ENCODE data around the gene KLK2.
A peak's percentile ranks its signal among the peaks of the same experiment; 100 is the strongest.

Gene KLK2

GRCh38 chr19:50850738-50851137 lies 22.5 kb upstream of the KLK2 start:
- no peak for DNase-seq (ENCODE audit: low read depth)

GRCh38 chr19:50851620-50852019 lies 21.6 kb upstream of the KLK2 start:
- no peak for DNase-seq (ENCODE audit: low read depth)

- DNase-seq (ENCODE audit: low read depth) = no peak
Observed at GRCh38 chr19:50854636-50855410, 18.4 kb upstream of the KLK2 start, which contains the start of gene KLK3. TSS of gene KLK3 (plus strand) at chr19:50854915. CDS start at chr19:50854956, 41 bp downstream.

GRCh38 chr19:50857366-50857765 lies 15.9 kb upstream of the KLK2 start:
- DNase-seq (ENCODE audit: low read depth) = no peak

GRCh38 chr19:50858886-50859285 lies 14.4 kb upstream of the KLK2 start:
- no peak for DNase-seq (ENCODE audit: low read depth)

- DNase-seq (ENCODE audit: low read depth) = no peak
Observed at GRCh38 chr19:50859849-50860248, 13.4 kb upstream of the KLK2 start.

- DNase-seq (ENCODE audit: low read depth) = no peak
Observed at GRCh38 chr19:50861010-50861409, 12.2 kb upstream of the KLK2 start.

- DNase-seq (ENCODE audit: low read depth) = no peak
Observed at GRCh38 chr19:50861496-50862286, 11.5 kb upstream of the KLK2 start.

- no peak for DNase-seq (ENCODE audit: low read depth)
Observed at GRCh38 chr19:50869479-50869878, 3.8 kb upstream of the KLK2 start.

- peak; percentile 10 for DNase-seq (ENCODE audit: low read depth)
Observed at GRCh38 chr19:50870417-50871089, 2.7 kb upstream of the KLK2 start.

- DNase-seq (ENCODE audit: low read depth) = no peak
Observed at GRCh38 chr19:50874211-50874610, 972 bp downstream of the KLK2 start.

- no peak for DNase-seq (ENCODE audit: low read depth)
Observed at GRCh38 chr19:50875795-50876422, 2.7 kb downstream of the KLK2 start.

- no peak for DNase-seq (ENCODE audit: low read depth)
Observed at GRCh38 chr19:50876456-50876855, 3.2 kb downstream of the KLK2 start.

GRCh38 chr19:50877338-50877737 lies 4.1 kb downstream of the KLK2 start:
- no peak for DNase-seq (ENCODE audit: low read depth)

- DNase-seq (ENCODE audit: low read depth) = no peak
Observed at GRCh38 chr19:50878851-50879250, 5.6 kb downstream of the KLK2 start.

GRCh38 chr19:50880241-50880640 lies 7.0 kb downstream of the KLK2 start:
- no peak for DNase-seq (ENCODE audit: low read depth)

GRCh38 chr19:50882188-50882587 lies 8.9 kb downstream of the KLK2 start:
- DNase-seq (ENCODE audit: low read depth) = no peak

- no peak for DNase-seq (ENCODE audit: low read depth)
Observed at GRCh38 chr19:50889638-50890037, 16.4 kb downstream of the KLK2 start.

- DNase-seq (ENCODE audit: low read depth) = peak; percentile 7
Observed at GRCh38 chr19:50890422-50891252, 17.4 kb downstream of the KLK2 start.

GRCh38 chr19:50891253-50891625 lies 18.0 kb downstream of the KLK2 start:
- DNase-seq (ENCODE audit: low read depth) = no peak

- no peak for DNase-seq (ENCODE audit: low read depth)
Observed at GRCh38 chr19:50893047-50893736, 20.0 kb downstream of the KLK2 start.
